Measurements from ENCODE around the gene EFCAB6.

Gene EFCAB6

DNA sequence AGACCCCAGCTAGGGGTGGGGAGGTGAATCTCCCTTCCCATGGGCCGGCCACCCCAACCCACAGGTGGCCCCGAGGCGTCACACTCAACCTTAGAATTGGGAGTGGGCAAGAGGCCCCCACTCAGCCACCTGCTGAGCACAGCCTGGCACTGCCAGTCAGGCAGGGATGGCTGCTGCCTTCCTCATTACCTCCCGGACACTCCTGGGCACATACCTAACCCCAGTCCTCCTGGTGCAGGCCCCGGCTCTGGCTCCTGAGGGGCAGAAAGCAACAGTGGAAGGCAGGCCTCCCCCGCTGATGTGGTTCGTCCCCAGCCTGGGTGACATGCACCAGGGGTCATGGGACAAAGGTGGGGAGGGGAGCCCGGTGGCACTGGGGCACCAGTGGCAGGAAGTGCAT, 296.7 kb downstream of the EFCAB6 start:
- DNase-seq = no peak

DNA sequence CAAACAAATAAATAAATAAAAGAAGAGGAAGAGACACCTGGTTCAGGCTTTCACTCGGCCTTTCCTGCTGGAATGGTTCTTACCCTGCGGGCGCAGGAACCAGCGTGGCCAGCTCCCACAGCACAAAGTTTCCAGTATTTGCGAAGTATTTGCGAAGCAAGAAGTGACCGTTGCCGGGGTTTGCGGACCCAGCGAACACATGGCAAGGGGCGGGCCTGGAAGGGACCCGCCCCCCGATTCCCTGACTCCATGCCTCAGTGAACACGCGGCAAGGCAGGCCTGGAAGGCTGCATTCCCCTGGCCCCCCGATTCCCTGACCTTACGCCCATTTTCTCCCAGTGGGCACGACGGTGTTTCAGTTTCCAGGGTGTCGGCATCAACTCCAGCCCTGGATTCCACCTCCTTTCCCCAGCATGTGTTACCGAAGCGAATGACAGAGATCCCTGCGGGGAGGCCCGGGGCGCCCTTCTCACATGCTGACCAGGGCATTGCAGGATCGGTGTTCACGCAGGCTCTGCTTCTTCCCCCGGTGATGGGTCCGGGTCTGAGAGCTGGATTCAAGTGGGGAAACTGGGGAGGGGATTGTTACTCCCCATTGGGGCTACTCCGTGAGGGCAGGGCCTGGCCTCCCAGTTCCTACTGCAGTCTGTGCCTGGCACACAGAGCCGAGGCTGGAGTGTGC, 297.5 kb downstream of the EFCAB6 start:
- no peak for DNase-seq

DNA sequence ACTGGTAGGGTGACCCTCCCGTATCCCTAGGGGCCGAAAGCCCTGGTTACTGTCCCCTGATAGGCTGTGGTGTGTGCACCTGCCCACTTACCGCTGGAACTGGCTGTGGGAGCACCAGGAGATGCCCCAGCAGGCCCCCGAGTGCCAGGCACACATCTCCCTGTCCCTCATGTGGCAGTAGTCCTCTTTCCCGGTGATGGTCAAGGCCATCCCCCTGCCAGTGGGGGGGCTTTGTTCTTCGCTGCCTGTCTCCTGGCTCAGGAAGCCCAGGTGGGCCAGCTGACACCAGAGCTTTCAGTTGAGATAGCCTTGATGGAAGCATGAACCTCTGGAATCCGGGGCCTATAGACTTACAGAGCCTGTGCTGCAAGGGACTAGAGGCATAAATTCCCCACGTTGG, 299.8 kb downstream of the EFCAB6 start:
- DNase-seq = no peak

DNA sequence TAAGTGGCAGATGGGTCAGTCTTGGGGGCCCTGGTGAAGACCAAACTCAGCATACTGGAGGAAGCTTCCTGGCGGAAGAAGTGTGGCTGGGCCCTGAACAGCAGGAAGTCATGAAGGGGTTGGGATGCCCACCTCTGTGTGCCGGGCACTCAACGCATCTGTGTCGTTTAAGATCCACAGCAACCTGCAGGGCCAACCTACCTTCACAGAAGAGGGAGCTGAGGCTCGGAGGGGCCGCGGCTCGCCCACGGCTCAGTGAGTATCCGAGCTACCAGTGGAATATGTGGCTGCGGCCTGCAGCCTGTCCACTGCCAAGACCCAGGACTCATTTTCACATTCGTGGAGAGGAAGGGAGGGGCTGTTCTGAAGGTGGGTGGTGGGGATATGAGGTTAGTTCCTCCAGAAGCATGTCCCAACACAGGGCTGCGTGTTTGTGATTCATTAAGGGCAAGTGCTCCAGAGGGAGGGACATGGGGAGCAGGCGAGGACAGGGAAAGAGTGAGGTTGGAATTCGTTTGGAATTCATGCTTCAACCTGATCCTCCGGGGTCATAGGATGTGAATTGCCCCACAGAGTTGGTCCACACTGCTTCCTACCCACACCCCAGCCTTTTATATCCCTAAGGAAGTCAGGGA, 300.7 kb downstream of the EFCAB6 start:
- DNase-seq = no peak

DNA sequence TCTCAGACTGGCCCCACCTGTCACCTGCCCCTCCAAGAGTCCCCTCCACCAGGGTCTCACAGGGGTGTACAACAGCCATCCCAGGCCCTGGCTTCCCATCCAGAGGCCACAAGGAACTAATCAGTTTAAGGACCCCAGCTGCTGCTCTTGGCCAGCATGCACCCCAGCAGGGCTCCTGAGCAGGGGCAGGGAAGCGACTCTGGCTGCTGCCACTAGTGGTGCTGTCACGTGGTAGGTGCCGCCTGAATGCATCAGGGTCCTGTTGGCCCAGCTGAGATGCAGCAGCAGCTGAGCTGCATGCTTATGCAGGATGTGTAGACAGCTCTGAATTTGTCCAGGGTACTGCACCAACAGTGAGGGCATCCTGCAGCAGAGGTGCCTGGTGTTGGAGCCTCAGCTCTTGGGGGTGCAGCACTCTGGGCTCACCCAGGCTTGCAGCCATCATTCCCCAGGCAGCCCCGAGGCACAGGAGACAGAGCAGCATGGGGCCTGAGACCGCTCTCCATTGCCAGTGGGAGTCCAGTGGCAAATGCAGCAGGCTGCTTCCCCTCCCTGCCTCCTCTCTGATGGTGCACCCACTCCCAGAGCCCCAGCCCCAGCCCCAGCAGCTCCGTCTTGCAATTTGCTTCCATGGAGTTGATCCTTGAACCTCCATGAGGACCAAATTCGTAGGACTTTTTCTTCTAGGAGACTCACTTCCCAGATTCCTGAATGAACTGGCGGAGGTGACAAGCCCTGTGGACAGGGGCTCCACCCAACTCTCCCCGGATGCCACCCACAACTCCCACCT, 301.6 kb downstream of the EFCAB6 start:
- no peak for DNase-seq

DNA sequence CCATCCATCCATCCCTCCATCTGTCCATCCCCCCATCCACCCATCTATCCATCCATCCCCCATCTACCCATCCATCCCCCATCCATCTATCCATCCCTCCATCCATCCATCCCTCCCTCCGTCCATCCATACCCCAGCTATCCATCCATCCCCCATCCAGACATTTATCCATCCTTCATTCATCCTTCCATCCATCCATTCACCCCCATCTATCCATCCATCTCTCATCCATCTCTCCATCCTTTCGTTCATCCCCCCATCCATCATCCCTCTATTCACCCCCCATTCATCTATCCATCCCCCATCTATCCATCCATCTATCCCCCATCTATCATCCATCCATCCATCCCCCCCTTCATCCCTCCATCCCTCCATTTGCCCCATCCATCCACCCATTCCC, 302.8 kb downstream of the EFCAB6 start:
- DNase-seq = no peak

DNA sequence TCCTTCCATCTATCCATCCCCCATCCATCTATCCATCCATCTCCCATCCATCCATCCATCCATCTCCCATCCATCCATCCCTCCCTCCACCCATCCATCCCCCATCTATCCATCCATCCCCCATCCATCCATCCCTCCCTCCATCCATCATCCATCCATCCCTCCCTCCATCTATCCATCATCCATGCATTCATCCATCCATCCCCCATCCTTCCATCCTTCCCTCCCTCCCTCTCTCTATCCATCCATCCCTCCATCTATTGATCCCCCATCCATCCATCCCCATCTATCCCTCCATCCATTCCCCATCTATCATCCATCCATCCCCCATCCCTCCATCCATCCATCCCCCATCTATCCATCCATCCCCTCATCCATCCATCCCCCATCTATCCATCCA, 303.6 kb downstream of the EFCAB6 start:
- no peak for DNase-seq

DNA sequence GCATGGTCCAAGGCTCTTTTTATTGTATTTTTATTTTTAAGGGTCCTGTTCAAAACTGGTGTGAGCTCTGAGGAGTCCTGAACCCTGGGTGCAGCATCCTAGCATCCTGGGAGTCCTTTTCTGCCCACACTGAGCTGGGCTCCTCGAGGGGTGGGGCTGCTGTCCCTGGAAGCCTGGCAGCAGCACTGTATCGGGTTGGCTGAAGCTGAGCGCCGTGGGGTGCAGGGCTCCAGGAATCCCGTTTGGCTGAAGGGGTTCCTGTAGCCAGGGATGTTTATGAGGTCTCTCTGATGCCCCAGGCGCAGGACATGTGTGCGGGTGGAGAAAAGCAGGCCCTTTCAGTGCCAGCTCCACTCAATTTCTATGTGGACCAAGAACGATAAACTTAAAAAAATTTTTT, 304.9 kb downstream of the EFCAB6 start:
- DNase-seq = no peak

DNA sequence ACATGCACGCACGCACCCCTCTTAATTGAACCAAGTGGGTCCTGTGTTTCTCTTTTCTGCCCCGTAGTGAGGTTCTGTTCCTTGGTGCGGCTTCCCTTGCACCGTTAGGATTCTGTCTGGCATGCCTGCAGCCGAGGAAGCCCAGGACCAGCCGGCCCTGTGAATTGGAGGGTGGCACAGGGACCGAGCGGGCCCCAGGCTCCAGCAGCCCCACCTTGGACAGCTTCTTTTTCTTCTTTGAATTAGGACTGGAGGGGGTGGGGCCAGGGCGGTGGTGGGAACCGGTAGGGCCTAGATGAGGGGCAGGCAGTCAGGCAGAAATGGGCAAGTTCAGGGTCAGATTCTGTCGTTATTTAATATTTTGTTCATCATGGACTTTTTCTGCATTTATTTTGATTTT, 305.6 kb downstream of the EFCAB6 start:
- no peak for DNase-seq

DNA sequence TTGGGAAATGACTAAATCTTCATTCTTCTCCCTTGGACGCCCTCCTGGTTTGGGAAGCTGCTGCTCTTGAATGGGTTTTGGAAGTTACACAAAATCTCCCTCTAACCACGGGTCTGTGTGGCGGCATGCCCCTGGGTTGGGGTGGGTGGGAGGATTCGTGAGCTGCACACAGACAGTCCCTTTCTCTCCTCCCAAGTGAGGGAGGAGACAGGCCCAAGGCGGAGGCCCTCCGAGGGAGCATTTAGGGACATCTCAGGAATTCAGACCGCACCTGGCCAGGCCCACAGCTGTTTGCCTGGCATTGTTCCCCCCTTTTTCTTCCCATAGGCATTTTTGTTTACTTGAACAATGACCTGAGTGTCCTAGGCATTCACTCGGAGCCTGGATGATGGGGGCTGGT, 306.2 kb downstream of the EFCAB6 start:
- DNase-seq = no peak

DNA sequence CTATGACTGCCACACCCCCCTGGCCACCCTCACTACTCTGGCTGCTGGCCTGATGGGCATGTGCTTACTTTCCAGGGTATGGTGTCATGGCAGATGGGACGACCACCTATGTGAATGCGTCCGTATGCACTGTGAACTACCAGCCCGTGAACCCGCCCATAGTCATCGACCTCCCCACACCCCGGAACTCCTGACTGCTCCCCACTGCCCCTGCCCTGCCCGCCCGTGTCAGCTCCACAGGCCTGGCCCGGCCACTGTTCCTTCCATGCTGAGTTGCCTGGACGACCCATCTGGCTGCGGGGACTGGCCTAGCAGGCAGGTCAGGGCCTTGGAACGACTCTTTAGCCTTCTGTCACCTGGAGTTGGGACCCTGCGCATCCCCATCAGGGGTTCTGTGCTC, 306.7 kb downstream of the EFCAB6 start:
- no peak for DNase-seq

DNA sequence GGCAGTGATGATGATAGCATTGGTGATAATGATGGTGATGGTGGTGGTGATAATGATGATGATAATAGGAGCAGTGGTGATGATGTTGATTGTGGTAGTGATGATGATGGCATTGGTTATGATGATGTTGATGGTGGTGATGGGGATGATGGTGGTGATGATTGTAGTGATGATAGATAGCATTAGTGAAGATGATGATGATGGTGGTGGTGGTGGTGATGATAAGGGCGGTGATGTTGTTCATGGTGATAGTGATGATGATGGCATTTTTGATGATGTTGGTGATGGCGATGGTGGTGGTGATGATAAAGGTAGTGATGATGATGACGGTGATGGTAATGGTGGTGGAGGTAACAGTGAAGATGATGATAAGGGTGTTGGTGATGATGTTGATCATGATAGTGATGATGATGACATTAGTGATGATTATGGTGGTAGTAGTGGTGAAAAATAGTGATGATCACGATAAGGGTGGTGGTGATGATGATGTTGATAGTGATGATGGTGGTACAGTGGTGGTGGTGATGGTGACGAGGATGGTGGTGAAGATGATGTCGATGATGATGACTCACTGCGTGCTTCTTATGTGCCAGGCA, 307.3 kb downstream of the EFCAB6 start:
- no peak for DNase-seq

DNA sequence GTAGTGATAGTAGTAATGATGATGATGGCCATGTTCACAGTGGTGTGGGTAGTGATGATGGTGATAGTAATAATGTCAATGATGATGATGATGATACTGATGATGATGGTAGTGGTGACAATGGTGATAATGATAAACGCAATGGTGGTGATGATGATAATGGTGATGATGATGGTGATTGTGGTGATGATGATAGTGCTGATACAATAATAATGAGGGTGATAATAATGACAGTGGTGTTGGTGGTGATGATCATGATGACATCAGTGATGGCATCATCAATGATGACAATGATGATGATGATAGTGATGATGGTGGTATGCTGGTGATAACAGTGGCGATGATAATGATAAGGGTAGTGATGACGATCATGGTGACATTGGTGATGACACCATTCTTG, 308.0 kb downstream of the EFCAB6 start:
- no peak for DNase-seq

DNA sequence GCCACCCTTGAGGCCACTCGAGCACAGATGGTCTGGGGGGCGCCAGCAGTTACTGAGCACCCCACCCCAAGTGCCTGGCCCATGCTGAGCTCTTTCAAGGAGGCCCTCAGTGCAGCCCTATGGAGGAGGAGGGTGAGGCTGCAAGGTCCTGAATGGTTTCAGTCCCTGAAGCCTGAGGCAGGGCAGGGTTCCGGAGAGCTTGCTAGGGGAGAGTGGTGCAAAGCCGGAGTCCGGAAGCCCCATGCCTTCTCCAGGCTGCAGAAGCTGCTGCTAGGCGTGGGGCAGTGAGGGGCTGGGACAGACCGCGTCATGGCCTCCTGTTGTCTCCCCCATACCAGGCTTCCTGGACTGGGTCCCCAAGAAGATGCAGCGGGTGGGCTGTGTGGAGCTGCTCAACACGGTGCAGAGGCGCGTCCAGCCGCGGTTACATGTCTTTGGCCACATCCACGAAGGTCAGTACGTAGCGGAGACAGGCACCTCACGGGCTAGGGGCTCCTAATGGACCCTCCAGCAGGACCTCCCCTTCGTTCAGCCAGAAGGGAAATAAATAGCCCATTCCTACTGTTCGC, 309.7 kb downstream of the EFCAB6 start:
- DNase-seq = no peak

DNA sequence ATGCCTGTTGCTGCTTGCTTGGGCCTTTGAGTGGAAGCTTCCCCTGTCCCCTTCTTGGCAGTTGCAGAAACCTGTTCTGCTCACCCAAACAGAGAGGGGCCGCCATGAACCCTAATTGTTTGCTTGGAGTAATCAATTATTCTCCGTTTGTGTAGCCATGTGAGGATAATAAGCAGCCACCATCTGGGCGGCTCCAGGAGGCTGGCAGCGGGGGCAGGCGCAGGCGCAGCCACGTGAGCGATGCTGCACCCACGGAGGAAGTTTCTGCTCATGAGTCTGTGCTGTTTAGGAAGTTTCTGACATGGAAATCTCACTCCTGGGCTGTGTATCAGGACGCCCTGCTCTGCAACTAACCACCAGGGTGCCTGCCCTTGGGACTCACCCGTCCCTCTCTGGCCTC, 310.2 kb downstream of the EFCAB6 start:
- no peak for DNase-seq

DNA sequence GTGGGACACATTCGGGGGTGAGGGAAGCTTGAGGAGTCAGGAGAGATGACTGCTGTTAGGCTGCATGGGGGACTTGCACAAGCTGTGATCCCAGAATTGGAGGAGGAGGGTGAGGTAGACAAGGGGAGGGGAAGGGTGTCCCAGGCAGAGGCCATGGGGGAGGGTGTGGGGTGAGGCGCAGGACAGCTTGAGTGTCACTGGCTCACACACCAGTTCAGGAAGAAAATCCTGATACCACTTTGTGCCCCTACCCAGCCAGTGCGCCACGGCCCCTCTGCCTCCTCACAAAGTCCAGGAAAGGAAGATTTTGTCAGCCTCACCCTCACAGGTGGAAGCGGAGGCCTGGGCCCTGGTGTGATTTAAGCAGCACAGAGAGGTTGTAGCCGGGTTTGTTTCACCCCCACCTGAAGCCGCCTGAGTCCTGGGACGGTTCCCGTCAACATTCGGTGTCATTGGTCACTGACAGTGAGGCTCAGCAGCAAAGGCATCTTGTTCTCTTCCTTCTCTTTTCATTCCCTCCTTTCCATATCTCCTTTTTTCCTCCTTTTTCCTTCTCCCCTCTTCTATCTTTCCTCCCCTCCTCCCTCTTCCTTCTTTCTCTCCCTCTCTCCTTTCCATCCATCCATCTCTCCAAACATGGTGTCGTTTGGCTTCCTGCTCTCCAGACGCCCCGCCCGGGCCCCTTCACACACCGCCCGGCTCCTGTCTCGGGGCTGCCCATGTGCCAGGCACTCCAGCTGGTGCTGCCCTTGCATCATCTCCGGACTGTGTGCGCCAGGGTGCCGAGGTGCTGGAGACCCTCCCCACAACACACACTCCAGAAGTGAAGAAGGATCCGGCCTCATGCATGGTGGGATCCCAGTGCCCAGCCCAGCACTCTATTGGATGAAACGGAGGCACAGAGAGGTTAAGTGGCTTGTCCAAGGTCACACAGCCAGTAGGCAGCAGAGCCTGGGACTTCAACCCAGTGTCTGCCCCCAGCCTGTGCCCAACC, 311.0 kb downstream of the EFCAB6 start:
- no peak for DNase-seq

DNA sequence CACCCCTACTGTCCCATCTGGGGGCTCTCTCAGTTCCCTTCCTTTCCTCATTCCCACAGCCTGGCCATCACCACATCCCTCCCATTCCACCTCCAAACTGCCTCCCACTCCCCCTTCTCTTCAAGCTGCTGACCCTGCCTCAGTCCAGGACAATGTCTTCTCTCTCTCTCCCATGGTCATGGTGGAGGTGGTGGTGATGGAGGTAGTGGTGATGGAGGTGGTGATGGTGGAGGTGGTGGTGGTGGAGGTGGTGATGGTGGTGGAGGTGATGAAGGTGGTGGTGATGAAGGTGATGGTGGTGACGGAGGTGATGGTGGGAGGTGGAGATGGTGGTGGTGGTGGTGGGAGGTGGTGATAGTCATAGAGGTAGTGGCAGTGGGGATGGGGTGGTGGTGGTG, 313.2 kb downstream of the EFCAB6 start:
- DNase-seq = no peak

DNA sequence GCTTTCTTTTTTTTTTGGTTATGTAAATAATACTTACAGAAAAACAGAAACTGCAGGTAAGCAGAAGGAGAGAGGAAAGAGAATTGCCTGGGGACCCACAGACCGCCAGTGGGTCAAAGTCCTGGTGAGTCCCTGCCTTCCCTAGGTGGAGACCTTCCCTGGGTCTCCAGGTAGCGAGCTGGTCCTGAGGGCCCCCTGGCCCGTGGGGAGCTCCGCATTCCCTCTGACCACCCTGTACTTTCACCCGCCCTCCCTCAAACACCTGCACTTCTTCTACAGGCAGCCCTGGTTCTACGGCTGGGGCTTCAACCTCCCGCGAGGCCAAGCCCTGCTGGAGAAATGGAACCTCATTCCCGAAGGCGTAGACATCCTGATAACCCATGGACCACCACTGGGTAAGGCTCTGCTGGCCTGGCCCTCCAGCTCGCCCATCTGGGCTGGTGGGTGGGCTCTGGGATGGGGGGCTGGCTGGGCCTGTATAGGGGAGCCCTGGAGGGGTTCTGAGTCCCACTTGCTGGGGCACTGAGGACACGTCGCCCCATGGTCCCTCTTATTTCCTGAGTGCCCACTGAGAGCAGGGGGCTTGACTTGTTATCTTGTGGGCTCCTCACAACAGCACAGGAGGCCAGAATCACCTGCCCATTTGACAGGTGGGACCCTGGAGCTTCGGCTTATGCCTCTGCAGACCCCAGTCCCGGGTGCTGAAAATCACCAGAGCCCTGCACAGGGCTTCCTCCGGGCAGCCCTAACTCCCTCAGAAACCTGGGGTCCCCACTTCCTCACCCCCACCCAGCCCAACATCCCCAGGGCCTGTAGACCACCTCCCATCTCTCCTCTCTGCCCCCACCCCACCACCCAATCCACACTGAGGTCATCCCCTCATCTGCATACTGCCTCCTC, 313.9 kb downstream of the EFCAB6 start:
- DNase-seq = no peak

DNA sequence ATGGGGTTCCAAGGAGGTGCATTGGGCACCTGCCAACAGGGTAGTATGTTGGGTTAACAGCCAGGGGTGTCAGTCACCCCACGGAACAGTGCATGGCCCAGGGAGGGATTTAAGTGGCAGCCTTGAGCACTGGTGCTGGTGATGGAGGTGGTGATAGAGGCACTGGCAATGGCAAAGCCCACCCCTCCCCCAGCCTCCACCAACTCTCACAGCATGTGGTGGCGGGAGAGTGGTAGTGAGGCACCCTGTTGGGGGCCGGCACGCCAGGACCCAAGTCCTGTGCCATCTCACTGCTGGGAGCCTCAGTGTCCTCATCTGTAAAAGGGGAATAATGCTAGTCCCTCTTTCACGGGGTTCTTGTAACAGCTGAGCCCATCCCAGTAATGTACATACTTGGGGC, 318.8 kb downstream of the EFCAB6 start:
- DNase-seq = no peak

DNA sequence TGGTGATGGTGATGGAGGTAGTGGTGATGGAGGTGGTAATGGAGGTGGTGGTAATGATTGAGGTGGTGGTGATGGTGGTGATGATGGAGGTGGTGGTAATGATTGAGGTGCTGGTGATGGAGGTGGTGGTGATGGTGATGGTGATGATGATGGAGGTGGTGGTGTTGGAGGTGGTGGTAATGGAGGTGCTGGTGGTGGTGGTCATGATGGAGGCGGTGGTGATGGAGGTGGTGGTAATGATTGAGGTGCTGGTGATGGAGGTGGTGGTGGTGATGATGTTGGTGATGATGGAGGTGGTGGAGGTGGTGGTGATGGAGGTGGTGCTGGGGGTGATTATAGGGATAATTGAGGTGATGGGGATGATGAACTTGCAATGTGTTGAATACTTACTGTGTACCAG, 320.4 kb downstream of the EFCAB6 start:
- DNase-seq = no peak

DNA sequence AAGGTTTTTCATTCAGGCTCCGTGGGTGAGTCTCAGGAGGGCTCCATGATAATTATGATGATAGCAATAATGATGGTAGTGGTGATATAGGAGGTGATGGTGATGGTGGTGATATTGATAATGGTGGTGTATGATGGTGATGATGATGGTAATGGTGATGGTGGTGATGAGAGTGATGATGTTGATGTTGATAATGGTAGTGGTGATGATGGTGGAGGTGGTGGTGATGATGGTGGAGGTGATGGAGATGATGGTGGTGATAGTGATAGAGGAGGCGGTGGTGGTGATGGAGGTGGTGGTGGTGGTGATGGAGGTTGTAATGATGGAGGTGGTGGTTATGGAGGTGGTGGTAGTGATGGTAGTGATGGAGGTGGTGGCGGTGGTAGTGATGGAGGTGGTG, 320.9 kb downstream of the EFCAB6 start:
- no peak for DNase-seq

Data from CD4-positive, alpha-beta T cell treated with Interferon gamma for 1 hour (primary cell).